Ishikawa (cell line): ENCODE results near the gene SOX5.

Experiments
- CEBPB ChIP-seq: IDR thresholded peaks from 2 replicates; pipeline ENCODE4 v1.6.1; 2012
- CREB1 ChIP-seq: IDR thresholded peaks from 2 replicates; pipeline ENCODE4 v1.6.1; 2012; ENCODE audit warnings: low read depth
- EGR1 ChIP-seq: IDR thresholded peaks from 2 replicates; pipeline ENCODE4 v1.6.1; 2012
- EP300 ChIP-seq: IDR thresholded peaks from 2 replicates; pipeline ENCODE4 v1.6.1; 2012; ENCODE audit warnings: borderline replicate concordance
- FOXM1 ChIP-seq: IDR thresholded peaks from 2 replicates; pipeline ENCODE4 v1.6.1; 2012; ENCODE audit warnings: low read depth, borderline replicate concordance
- MAX ChIP-seq: IDR thresholded peaks from 2 replicates; pipeline ENCODE4 v1.6.1; 2012
- NFIC ChIP-seq: IDR thresholded peaks from 2 replicates; pipeline ENCODE4 v1.6.1; 2012
- RAD21 ChIP-seq: IDR thresholded peaks from 2 replicates; pipeline ENCODE4 v1.6.1; 2012; ENCODE audit warnings: low read depth
- REST ChIP-seq: IDR thresholded peaks from 2 replicates; pipeline ENCODE4 v1.6.1; 2012; ENCODE audit warnings: low read depth, mild to moderate bottlenecking
- TAF1 ChIP-seq: IDR thresholded peaks from 2 replicates; pipeline ENCODE4 v1.6.1; 2012; ENCODE audit warnings: low read depth, mild to moderate bottlenecking
- TCF12 ChIP-seq: IDR thresholded peaks from 2 replicates; pipeline ENCODE4 v1.6.1; 2012; ENCODE audit warnings: low read depth
- TEAD4 ChIP-seq: IDR thresholded peaks from 2 replicates; pipeline ENCODE4 v1.6.1; 2012
- USF1 ChIP-seq: IDR thresholded peaks from 2 replicates; pipeline ENCODE4 v1.6.1; 2012
- YY1 ChIP-seq: IDR thresholded peaks from 2 replicates; pipeline ENCODE4 v1.6.1; 2012; ENCODE audit warnings: low read depth
- ZBTB7A ChIP-seq: IDR thresholded peaks from 2 replicates; pipeline ENCODE4 v1.6.1; 2012; ENCODE audit warnings: low read depth

The SOX5 gene

GRCh38 chr12:23816394-23816851 is 133.0 kb downstream of the SOX5 start:
- TF ChIP-seq FOXM1, result no peak
- TF ChIP-seq RAD21, result no peak
- TF ChIP-seq NFIC, result no peak
- no peak for TF ChIP-seq YY1
- TF ChIP-seq ZBTB7A, result no peak
- TF ChIP-seq EGR1, result no peak
- no peak for TF ChIP-seq EP300
- no peak for TF ChIP-seq REST
- no peak for TF ChIP-seq TCF12
- no peak for TF ChIP-seq TAF1
- TF ChIP-seq USF1, result no peak
- no peak for TF ChIP-seq TEAD4
- TF ChIP-seq MAX, result no peak
- TF ChIP-seq CREB1, result no peak
- no peak for TF ChIP-seq CEBPB

GRCh38 chr12:23815810-23816209 is 133.7 kb downstream of the SOX5 start:
- TF ChIP-seq TEAD4, result no peak
- TF ChIP-seq REST, result no peak
- TF ChIP-seq USF1, result no peak
- TF ChIP-seq TCF12, result no peak
- no peak for TF ChIP-seq NFIC
- no peak for TF ChIP-seq ZBTB7A
- TF ChIP-seq CEBPB, result no peak
- no peak for TF ChIP-seq EP300
- no peak for TF ChIP-seq FOXM1
- no peak for TF ChIP-seq MAX
- TF ChIP-seq RAD21, result no peak

GRCh38 chr12:23813206-23813605 is 136.3 kb downstream of the SOX5 start:
- TF ChIP-seq TAF1, result no peak
- TF ChIP-seq YY1, result no peak
- TF ChIP-seq ZBTB7A, result no peak
- no peak for TF ChIP-seq MAX
- no peak for TF ChIP-seq EGR1
- no peak for TF ChIP-seq FOXM1
- no peak for TF ChIP-seq REST
- no peak for TF ChIP-seq TEAD4
- no peak for TF ChIP-seq USF1
- no peak for TF ChIP-seq NFIC
- no peak for TF ChIP-seq EP300
- no peak for TF ChIP-seq CEBPB
- no peak for TF ChIP-seq TCF12
- TF ChIP-seq CREB1, result no peak
- TF ChIP-seq RAD21, result no peak

GRCh38 chr12:23810329-23810902 is 139.1 kb downstream of the SOX5 start:
- TF ChIP-seq TEAD4 (no peak), RAD21 (no peak), USF1 (no peak), MAX (no peak), ZBTB7A (no peak), REST (no peak), NFIC (no peak), TAF1 (no peak)
